Left lobe of liver (tissue), 1 donor: ENCODE results near the gene NUP210. TPM values are rescaled to one million over a fixed set of nuclear protein-coding genes. Genes with fewer than 3 reads are reported as not detected.

Experiments used
- total RNA-seq: library from RNA; stranded (reverse); gene quantifications from one replicate; pipeline ENCODE4 v1.2.1, GENCODE V29; 2021
- donor health status: DM: no; HTN: yes; CAD: no.

Gene NUP210
- total RNA-seq, 1 donor from 2014 or later, result 19.1 TPM

Other genes with a start within 250 kb of the NUP210 start
- 4.6 TPM for gene HDAC11, start 60.0 kb upstream of the NUP210 start, total RNA-seq
- gene FBLN2, start 128.8 kb upstream of the NUP210 start, total RNA-seq, result 4.8 TPM